Heart left ventricle (tissue), 16 donors: ENCODE data around the gene RBM18. TPM values are rescaled to one million over a fixed set of nuclear protein-coding genes. Genes with fewer than 3 reads are reported as not detected.

ENCODE experiments used
- ATAC-seq, 4 donors: fragments of 200-7000 bp; cut with Tn5 transposase; one replicate each; pipeline ENCODE4 v1.9.1; 2020 to 2022; ENCODE audit warnings: moderate library complexity in 4 of 4, mild to moderate bottlenecking in 3 of 4, moderate number of reproducible peaks in 1 of 4
- DNase-seq, 5 donors: peaks; one replicate each; pipeline ENCODE4 v3.0.0-alpha.2; 2020
- H3K27ac ChIP-seq, 12 donors: fragments of 200-600 bp; sonication (generic) in 4 of 12; one replicate each; pipeline versions ENCODE4 v1.5.0 to v1.8.0; 2016 to 2022; ENCODE audit warnings: mild to moderate bottlenecking in 2 of 12
- H3K27me3 ChIP-seq, 9 donors: fragments of 200-600 bp; sonication (generic) in 2 of 9; one replicate each; pipeline versions ENCODE4 v1.5.1 to v1.8.0; 2016 to 2022; ENCODE audit warnings: mild to moderate bottlenecking in 3 of 9
- H3K36me3 ChIP-seq, 9 donors: fragments of 200-600 bp; sonication (generic) in 2 of 9; one replicate each; pipeline versions ENCODE4 v1.5.0 to v1.8.0; 2018 to 2022; ENCODE audit warnings: mild to moderate bottlenecking in 2 of 9
- H3K4me1 ChIP-seq, 12 donors: fragments of 200-600 bp; sonication (generic) in 4 of 12; one replicate each; pipeline versions ENCODE4 v1.5.0 to v1.8.0; 2016 to 2022; ENCODE audit warnings: mild to moderate bottlenecking in 3 of 12
- H3K4me3 ChIP-seq, 12 donors: fragments of 200-600 bp; sonication (generic) in 4 of 12; one replicate each; pipeline versions ENCODE4 v1.5.0 to v1.8.0; 2017 to 2022; ENCODE audit warnings: mild to moderate bottlenecking in 9 of 12, moderate library complexity in 4 of 12
- H3K9me3 ChIP-seq, 12 donors: fragments of 200-600 bp; sonication (generic) in 4 of 12; one replicate each; pipeline versions ENCODE4 v1.5.0 to v1.8.0; 2016 to 2022; ENCODE audit warnings: mild to moderate bottlenecking in 1 of 12
- CTCF ChIP-seq, 12 donors: fragments of 200-600 bp; sonication (generic) in 4 of 12; IDR thresholded peaks; one replicate each; pipeline versions ENCODE4 v1.5.0 to v1.8.0; 2018 to 2022; ENCODE audit warnings: antibody characterized with exemption in 12 of 12, mild to moderate bottlenecking in 5 of 12
- POLR2A ChIP-seq, 2 donors: fragments of 450-650 bp; IDR thresholded peaks; one replicate each; pipeline ENCODE4 v1.6.1; 2017; ENCODE audit warnings: antibody characterized with exemption in 2 of 2, mild to moderate bottlenecking in 2 of 2, moderate library complexity in 2 of 2
- WGBS, 4 donors: extraction: QIAGEN DNeasy Blood & Tissue Kit in 2 of 4; methylation state at CpG; one replicate each; pipeline versions ENCODE4 v1.1.5 to v1.1.7; 2013 to 2018; 5-methylcytosine and 5-hydroxymethylcytosine counted together
- intact Hi-C, 10 donors: fragments of 100-400 bp; cut with DNase I; formaldehyde crosslinking; loops; one replicate each; pipeline versions ENCODE4 v1.11.1 to v1.14.2; 2022
- polyA plus RNA-seq, 2 donors: library from polyadenylated mRNA; stranded (reverse); fragments of 200-250 nt; gene quantifications; one replicate each; pipeline ENCODE4 v1.2.3, GENCODE V29; 2013
- total RNA-seq, 9 donors: library from RNA; depleted of rRNA in 2 of 9; stranded (reverse); fragments of >200 nt in 2 of 9; fragmentation: NEBNext Ultra II Directional in 3 of 9; extraction: Animal tissue kit (Norgen Biotek cat#: 25700) in 3 of 9; gene quantifications; one replicate each; pipeline versions ENCODE4 v1.1.0 to v1.2.4, GENCODE V29; 2016 to 2023
- donor health status: ischemic (EF 13 %, LVEDD 7.1; RV severe dilation, severe dysfunction).
- donor health status: healthy with polysubstance abuse.
- donor health status: DM: no; HTN: yes; CAD: no.
- donor health status: DM: no; HTN: no; CAD: no.
- donor health status: ischemic (EF 25% LVEDD 6.9; RV normal size, moderate dysfunction).
- donor health status: ischemic (EF 25% LVEDD 5.7; RV mildly dilated, moderate dysfunction).
- donor health status: healthy.
- donor health status: DM: yes; HTN: yes; CAD: no.
- donor health status: ischemic (EF 35%, LVEDD 5.7; RV mildly dilated, moderate dysfunction).
- donor health status: nonischemic (EF 11% LVEDD 7.7; RV severe dilation, severe dysfunction).
- donor health status: DM: yes; HTN: yes; CAD: no.
- donor health status: PGD.
- donor health status: ischemic (EF 29% LVEDD 5.4; RV normal size, mild dysfunction).
- donor health status: nonischemic (EF 23%, LVEDD 6.1; RV moderate dilation, normal function).

The RBM18 gene
- total and polyA plus RNA-seq, 11 donors = 7.9 to 49.0 (median 36.1) TPM

- intact Hi-C loops = no loop called here
- TF ChIP-seq CTCF (IDR thresholded peaks at IDR 0.05) (no peak), POLR2A (IDR thresholded peaks at IDR 0.05) (no peak)
- Histone ChIP-seq H3K4me3 (no peak overlapping the region), H3K36me3 (peaks cover 0 to 91% (median 71%) of the 10 kb centered on the region in 9 donors), H3K27ac (peak overlapping the region in 8 of 12 donors; percentile 2 to 54 (median 38)), H3K9me3 (no peaks in the 10 kb centered on the region), H3K27me3 (no peaks in the 10 kb centered on the region), H3K4me1 (peaks cover 0 to 34% (median 12%) of the 10 kb centered on the region in 12 donors)
- ATAC-seq = peak in 3 of 4 donors; percentile 61 to 77 (median 71)
- WGBS, 4 donors = 51 to 61% (median 56%) methylated on average over 5 of the region's 5 CpGs
- DNase-seq = peak in 2 of 5 donors; percentile 25 to 51
Measured at GRCh38 chr9:122307061-122307460, 42.4 kb upstream of the RBM18 start.

- TF ChIP-seq CTCF (IDR thresholded peaks at IDR 0.05) (no peak), POLR2A (IDR thresholded peaks at IDR 0.05) (no peak)
- peaks cover 0 to 80% (median 65%) of the 10 kb centered on the region in 9 donors for H3K36me3 ChIP-seq
Measured at GRCh38 chr9:122302237-122303093, 37.8 kb upstream of the RBM18 start.

GRCh38 chr9:122297512-122297911, 32.9 kb upstream of the RBM18 start:
- Histone ChIP-seq H3K27ac (no peak overlapping the region), H3K9me3 (no peaks in the 10 kb centered on the region), H3K36me3 (peaks cover 0 to 85% (median 79%) of the 10 kb centered on the region in 9 donors), H3K4me3 (no peak overlapping the region), H3K27me3 (no peaks in the 10 kb centered on the region), H3K4me1 (no peaks in the 10 kb centered on the region)
- WGBS, 4 donors = 90 to 97% (median 94%) methylated on average over 3 of the region's 3 CpGs
- ATAC-seq = no peak
- intact Hi-C loops = loop anchor here in 1 of 10 donors (10.0 kb wide), 1 partner anchor 57 kb away; no protein-coding TSS in a partner anchor
- TF ChIP-seq CTCF (IDR thresholded peaks at IDR 0.05) (no peak), POLR2A (IDR thresholded peaks at IDR 0.05) (no peak)
- DNase-seq = no peak

More at GRCh38 chr9:122302237-122303093, 37.8 kb upstream of the RBM18 start:
- intact Hi-C loops = no loop called here
- Histone ChIP-seq H3K27me3 (no peaks in the 10 kb centered on the region), H3K9me3 (no peaks in the 10 kb centered on the region), H3K4me3 (no peak overlapping the region), H3K27ac (no peak overlapping the region), H3K4me1 (peaks cover 0 to 30% (median 11%) of the 10 kb centered on the region in 12 donors)
- ATAC-seq (no peak), DNase-seq (no peak)
- WGBS, 4 donors = 93 to 96% (median 94%) methylated on average over 5 of the region's 5 CpGs

GRCh38 chr9:122294531-122294930, 29.9 kb upstream of the RBM18 start:
- Histone ChIP-seq H3K27me3 (no peaks in the 10 kb centered on the region), H3K4me1 (peaks cover 0 to 12% (median 0%) of the 10 kb centered on the region in 12 donors), H3K36me3 (peaks cover 0 to 98% (median 89%) of the 10 kb centered on the region in 9 donors), H3K9me3 (no peaks in the 10 kb centered on the region), H3K4me3 (no peak overlapping the region), H3K27ac (no peak overlapping the region)
- intact Hi-C loops = loop anchor here in 1 of 10 donors (10.0 kb wide), 1 partner anchor 60 kb away; no protein-coding TSS in a partner anchor
- no peak for ATAC-seq
- no peak for DNase-seq
- 80 to 86% (median 82%) methylated on average over 4 of the region's 4 CpGs for WGBS, 4 donors
- TF ChIP-seq CTCF (IDR thresholded peaks at IDR 0.05) (no peak), POLR2A (IDR thresholded peaks at IDR 0.05) (no peak)
